CD4-positive, alpha-beta T cell treated with Interleukin-4 for 1 hour (primary cell): ENCODE measurements around the gene LTK.
"Not testable (repeated sequence)": the region's sequence is repeated elsewhere in the genome, so short reads cannot be mapped to it uniquely, and the experiment has no call there.

Experiments
- DNase-seq, 2 donors: peaks; one replicate each; pipeline ENCODE4 v3.0.0-alpha.2; 2020 to 2022

Gene LTK

GRCh38 chr15:41473418-41473817 is 40.2 kb downstream of the LTK start:
- DNase-seq, result no peak

- not testable (repeated sequence) for DNase-seq
Observed at GRCh38 chr15:41469644-41470043, 44.0 kb downstream of the LTK start.

- no peak for DNase-seq
Observed at GRCh38 chr15:41466711-41467110, 46.9 kb downstream of the LTK start.

- peak; percentile 17 to 60 for DNase-seq
Observed at GRCh38 chr15:41465822-41466421, 47.7 kb downstream of the LTK start.

- no peak for DNase-seq
Observed at GRCh38 chr15:41464889-41465580, 48.6 kb downstream of the LTK start.

- no peak for DNase-seq
Observed at GRCh38 chr15:41462084-41462795, 51.4 kb downstream of the LTK start.
